Vagina (tissue), 2 donors: ENCODE data around the gene TMEM86A.

Experiments used
- POLR2A ChIP-seq, 2 donors: fragments of 450-650 bp; IDR thresholded peaks; one replicate each; pipeline ENCODE4 v1.6.1; 2017; ENCODE audit warnings: antibody characterized with exemption in 2 of 2, mild to moderate bottlenecking in 2 of 2, moderate library complexity in 2 of 2
- POLR2AphosphoS5 ChIP-seq, 2 donors: sonication (generic); formaldehyde crosslinking; IDR thresholded peaks; one replicate each; pipeline ENCODE4 v1.9.0; 2017; ENCODE audit warnings: antibody characterized with exemption in 2 of 2, mild to moderate bottlenecking in 2 of 2, low read depth in 1 of 2; ENCODE audit not compliant: insufficient read depth in 1 of 2
- TF ChIP-seq, protein P1 (sequence below), 3 experiments: fragments of 450-650 bp in 2 of 3; fragments of 200-600 bp in 1 of 3; sonication (generic) in 1 of 3; IDR thresholded peaks; one replicate each; pipeline ENCODE4 v1.5.1; 2017 to 2019; ENCODE audit warnings: antibody characterized with exemption in 3 of 3, mild to moderate bottlenecking in 2 of 3, moderate library complexity in 2 of 3

DNA sequence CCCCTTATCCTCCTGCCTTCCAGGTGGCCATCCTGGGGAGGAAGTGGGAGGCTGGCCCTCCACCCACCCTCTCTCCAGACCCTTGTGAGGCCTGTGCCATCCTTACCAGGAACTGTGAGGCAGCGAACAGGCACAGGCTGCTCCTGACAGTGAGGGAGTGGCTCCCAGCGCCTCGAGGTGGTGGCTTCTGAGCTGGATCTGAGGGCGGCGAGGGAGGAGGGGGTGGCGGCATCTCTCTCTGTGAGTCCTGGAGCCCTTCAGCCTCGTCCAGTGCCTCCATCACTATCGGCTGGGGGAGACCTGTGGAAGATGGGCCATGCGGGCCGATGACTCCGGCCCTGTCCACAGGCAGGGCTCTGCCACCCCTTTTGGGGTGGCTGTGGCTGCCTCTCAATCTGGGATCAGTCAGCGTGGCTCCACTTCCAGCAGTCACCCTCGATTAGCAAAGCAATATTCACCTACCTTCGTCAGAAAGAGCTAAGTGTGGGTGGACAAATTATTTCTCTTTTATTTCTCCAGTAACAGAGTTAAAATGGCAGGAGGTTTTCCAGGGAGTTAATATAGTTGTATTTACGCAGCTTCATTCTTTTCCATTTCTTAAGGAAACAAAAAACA lies 45.4 kb downstream of the TMEM86A start:
- TF ChIP-seq, protein P1, sequence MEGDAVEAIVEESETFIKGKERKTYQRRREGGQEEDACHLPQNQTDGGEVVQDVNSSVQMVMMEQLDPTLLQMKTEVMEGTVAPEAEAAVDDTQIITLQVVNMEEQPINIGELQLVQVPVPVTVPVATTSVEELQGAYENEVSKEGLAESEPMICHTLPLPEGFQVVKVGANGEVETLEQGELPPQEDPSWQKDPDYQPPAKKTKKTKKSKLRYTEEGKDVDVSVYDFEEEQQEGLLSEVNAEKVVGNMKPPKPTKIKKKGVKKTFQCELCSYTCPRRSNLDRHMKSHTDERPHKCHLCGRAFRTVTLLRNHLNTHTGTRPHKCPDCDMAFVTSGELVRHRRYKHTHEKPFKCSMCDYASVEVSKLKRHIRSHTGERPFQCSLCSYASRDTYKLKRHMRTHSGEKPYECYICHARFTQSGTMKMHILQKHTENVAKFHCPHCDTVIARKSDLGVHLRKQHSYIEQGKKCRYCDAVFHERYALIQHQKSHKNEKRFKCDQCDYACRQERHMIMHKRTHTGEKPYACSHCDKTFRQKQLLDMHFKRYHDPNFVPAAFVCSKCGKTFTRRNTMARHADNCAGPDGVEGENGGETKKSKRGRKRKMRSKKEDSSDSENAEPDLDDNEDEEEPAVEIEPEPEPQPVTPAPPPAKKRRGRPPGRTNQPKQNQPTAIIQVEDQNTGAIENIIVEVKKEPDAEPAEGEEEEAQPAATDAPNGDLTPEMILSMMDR (IDR thresholded peaks at IDR 0.05) = no peak
- TF ChIP-seq POLR2A (IDR thresholded peaks at IDR 0.05) (no peak), POLR2AphosphoS5 (IDR thresholded peaks at IDR 0.05; ENCODE audit: insufficient read depth in 1 of 2, low read depth in 1 of 2) (no peak)
